K562 (cell line): ENCODE measurements around the gene PTCHD4.
"Not testable (repeated sequence)": the region's sequence is repeated elsewhere in the genome, so short reads cannot be mapped to it uniquely, and the experiment has no call there.

Experiments used
- CCNT2 ChIP-seq: IDR thresholded peaks from 2 replicates; pipeline ENCODE4 v1.6.1; 2011; ENCODE audit warnings: borderline replicate concordance, low read depth, mild to moderate bottlenecking, moderate library complexity, mixed read lengths, low read length; ENCODE audit not compliant: insufficient read length; ENCODE audit errors: extremely low read depth
- CTCF ChIP-seq, 3 experiments: IDR thresholded peaks in 2 of 3; conservative IDR thresholded peaks in 1 of 3; 2 replicates each; pipeline ENCODE4 v1.5.1; 2011 to 2012; ENCODE audit warnings: low read length in 3 of 3, mild to moderate bottlenecking in 3 of 3, control low read depth in 2 of 3, improper control_type of control experiment in 1 of 3, inconsistent platforms in 1 of 3, low read depth in 1 of 3, mixed read lengths in 1 of 3, moderate library complexity in 1 of 3; ENCODE audit not compliant: insufficient read depth in 2 of 3
- EP300 ChIP-seq: IDR thresholded peaks from 2 replicates; pipeline ENCODE4 v1.6.1; 2012; ENCODE audit warnings: low read length, improper control_type of control experiment
- FOXA1 ChIP-seq: fragments of 450-650 bp; IDR thresholded peaks from 2 replicates; pipeline ENCODE4 v1.6.1; 2016; ENCODE audit warnings: mild to moderate bottlenecking, borderline replicate concordance
- HMGXB4 ChIP-seq: sonication (generic); formaldehyde crosslinking; IDR thresholded peaks from 2 replicates; pipeline ENCODE4 v1.8.1; 2023; ENCODE audit warnings: mild to moderate bottlenecking, missing genetic modification reagents
- MYC ChIP-seq, 2 experiments: fragments of 250-450 bp in 1 of 2; sonication (Bioruptor Pico) in 1 of 2; IDR thresholded peaks; 2 replicates each; pipeline versions ENCODE4 v1.5.1 to v1.6.1; 2012 to 2021; ENCODE audit warnings: low read depth in 2 of 2, borderline replicate concordance in 1 of 2, improper control_type of control experiment in 1 of 2, low read length in 1 of 2, mild to moderate bottlenecking in 1 of 2, moderate library complexity in 1 of 2
- NRF1 ChIP-seq, 2 experiments: fragments of 450-650 bp; IDR thresholded peaks in 1 of 2; conservative IDR thresholded peaks in 1 of 2; 2 replicates each; pipeline ENCODE4 v1.6.1; 2014; ENCODE audit warnings: mild to moderate bottlenecking in 2 of 2
- PHF20 ChIP-seq: fragments of 450-650 bp; IDR thresholded peaks from 2 replicates; pipeline ENCODE4 v1.6.1; 2018; ENCODE audit not compliant: partially characterized antibody
- POLR2A ChIP-seq: fragments of 450-650 bp; conservative IDR thresholded peaks from 2 replicates; pipeline ENCODE4 v1.6.1; 2016
- RNF2 ChIP-seq: sonication (generic); IDR thresholded peaks from 2 replicates; pipeline ENCODE4 v1.6.1; 2016
- SIN3A ChIP-seq, 2 experiments: fragments of 150-350 bp in 1 of 2; IDR thresholded peaks; 2 replicates each; pipeline ENCODE4 v1.6.1; 2011 to 2016; ENCODE audit warnings: borderline replicate concordance in 2 of 2, low read depth in 2 of 2, low read length in 2 of 2, mild to moderate bottlenecking in 2 of 2, moderate library complexity in 2 of 2; ENCODE audit not compliant: control insufficient read depth in 1 of 2
- TSC22D4 ChIP-seq: fragments of 450-650 bp; IDR thresholded peaks from 2 replicates; pipeline ENCODE4 v1.6.1; 2016; ENCODE audit warnings: missing genetic modification characterization, missing biosample characterization, control low read depth
- ZFX ChIP-seq: sonication (generic); formaldehyde crosslinking; IDR thresholded peaks from 2 replicates; pipeline ENCODE4 v1.8.0; 2022; ENCODE audit warnings: mild to moderate bottlenecking, missing genetic modification reagents, moderate library complexity
- ZNF431 ChIP-seq: sonication (generic); formaldehyde crosslinking; IDR thresholded peaks from 2 replicates; pipeline ENCODE4 v1.8.0; 2022; ENCODE audit warnings: mild to moderate bottlenecking, missing genetic modification reagents

- TF ChIP-seq POLR2A; ZNF431 (CRISPR knock-in tag); CTCF (IDR thresholded peaks at IDR 0.05 in 2 of 3, conservative IDR thresholded peaks at IDR 0.05 in 1 of 3; ENCODE audit: insufficient read depth in 2 of 3, low read depth in 1 of 3, low read length in 3 of 3); TSC22D4 (tag); SIN3A (IDR thresholded peaks at IDR 0.05; ENCODE audit: borderline replicate concordance in 2 of 2, control insufficient read depth in 1 of 2, low read depth in 2 of 2, low read length in 2 of 2); FOXA1; EP300; CCNT2; HMGXB4 (CRISPR knock-in tag); RNF2; NRF1 (conservative IDR thresholded peaks at IDR 0.05 in 1 of 2, IDR thresholded peaks at IDR 0.05 in 1 of 2); ZFX (CRISPR knock-in tag); PHF20; MYC (IDR thresholded peaks at IDR 0.05; ENCODE audit: low read depth, low read length); MYC (CRISPR knock-in tag; IDR thresholded peaks at IDR 0.05; ENCODE audit: borderline replicate concordance, low read depth): not testable (repeated sequence)
Observed at GRCh38 chr6:48102476-48103195, 8.4 kb downstream of the PTCHD4 start.
